Measurements from ENCODE around the gene CNPY4.

- TF ChIP-seq CTCF (conservative IDR thresholded peaks at IDR 0.05; ENCODE audit: low read length) (no peak), EZH2phosphoT487 (IDR thresholded peaks at IDR 0.05; ENCODE audit: borderline replicate concordance, low read depth, low read length) (no peak)
These were observed 47.0 kb upstream of the CNPY4 start for GRCh38 chr7:100072462-100072861.

Measured in OCI-LY7 (cell line).